GM18505 (cell line): ENCODE measurements around the gene TMEM187.

Experiments used
- ATAC-seq: cut with Tn5 transposase; IDR thresholded peaks from one replicate; pipeline ENCODE4 v1.9.1; 2021; ENCODE audit not compliant: unreplicated experiment
- POLR2A ChIP-seq: IDR thresholded peaks from 4 replicates; pipeline ENCODE4 v1.6.1; 2011; ENCODE audit warnings: borderline replicate concordance; ENCODE audit not compliant: insufficient read depth, insufficient read length; ENCODE audit errors: extremely low read depth

TMEM187 gene

DNA sequence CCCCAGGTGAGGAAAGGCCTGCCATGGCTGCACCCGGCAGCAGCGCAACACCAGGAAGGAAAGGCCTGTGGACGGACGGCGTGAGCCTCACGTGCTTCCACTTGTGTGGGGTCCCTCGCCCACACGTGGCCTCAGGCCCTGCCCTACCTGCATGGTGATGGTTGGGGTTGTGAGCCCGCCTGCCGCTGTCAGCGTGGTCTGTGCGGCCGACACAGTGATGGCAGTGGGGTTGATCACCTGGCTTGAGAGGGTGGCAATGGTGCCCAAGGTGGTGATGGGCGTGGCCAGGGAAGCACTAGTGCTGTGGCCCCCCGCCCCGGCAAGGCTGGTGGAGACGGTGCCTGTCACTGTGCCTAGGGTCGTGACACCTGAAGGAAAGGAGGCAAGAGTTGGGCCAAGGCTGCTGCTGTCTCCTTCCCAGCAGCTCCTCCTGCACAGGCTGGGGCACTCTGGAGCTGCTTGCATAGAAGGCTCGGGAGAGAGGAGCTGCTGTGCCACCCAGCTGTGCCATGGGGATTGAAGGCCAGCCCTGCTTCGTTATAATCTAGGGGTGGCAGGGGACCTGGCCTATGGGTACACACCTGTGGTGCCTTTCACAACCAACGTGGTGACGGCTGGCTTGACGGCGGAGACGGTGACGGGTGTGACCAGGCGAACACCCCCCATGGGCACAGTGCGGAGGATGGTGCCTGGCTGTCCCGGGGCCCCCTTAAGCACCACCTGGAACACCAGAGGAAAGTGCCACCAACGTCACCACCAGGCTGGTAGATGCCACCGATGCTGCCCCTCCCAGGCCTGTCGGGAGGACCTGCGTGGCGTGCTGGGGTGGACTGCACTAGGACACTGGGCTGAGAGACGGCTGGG lies 16.3 kb upstream of the TMEM187 start:
- no peak for TF ChIP-seq POLR2A
- no peak for ATAC-seq

DNA sequence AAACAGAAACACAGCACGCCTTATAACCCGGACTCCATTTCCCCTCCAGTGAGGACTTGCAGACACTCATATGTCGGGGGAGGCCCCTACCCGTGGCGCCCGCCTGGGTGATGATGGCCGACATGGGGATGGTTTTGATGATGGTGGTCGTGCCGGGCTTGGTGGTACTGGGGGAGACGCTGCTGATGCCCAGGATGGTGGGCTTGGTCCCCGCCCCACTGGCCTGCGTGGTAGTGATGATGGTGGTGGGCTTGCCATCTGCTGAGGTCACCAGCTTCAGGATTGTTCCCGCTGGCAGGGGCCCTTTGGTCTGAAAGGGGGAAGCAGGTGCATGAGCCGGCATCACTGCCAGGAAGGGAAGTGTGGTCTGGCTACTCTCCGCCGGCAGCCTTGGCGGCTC lies 15.3 kb upstream of the TMEM187 start:
- ATAC-seq, result no peak
- TF ChIP-seq POLR2A, result no peak

- no peak for ATAC-seq
Measured at GRCh38 chrX:153958605-153959004, 13.9 kb upstream of the TMEM187 start.

DNA sequence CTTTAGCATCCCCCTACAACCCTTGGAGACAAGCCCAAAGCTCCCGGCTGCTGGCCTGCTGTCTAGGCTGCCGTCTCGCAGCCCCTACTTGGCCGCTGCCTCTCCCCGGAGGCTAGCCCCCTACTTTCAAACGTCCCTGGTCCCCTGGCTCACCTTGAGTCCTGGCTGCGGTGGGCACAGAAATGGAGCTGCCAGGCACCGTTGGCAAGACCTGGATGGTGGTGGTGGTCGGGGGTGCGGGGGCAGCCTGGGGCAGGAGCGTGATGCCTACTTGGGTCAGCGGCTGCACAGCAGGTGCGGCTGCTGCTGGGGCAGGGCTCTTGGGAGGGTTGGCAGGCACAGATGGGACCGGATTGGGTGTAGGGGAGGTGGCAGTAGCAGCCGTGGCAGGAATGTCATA lies 12.9 kb upstream of the TMEM187 start:
- ATAC-seq, result no peak
- TF ChIP-seq POLR2A, result no peak

More at GRCh38 chrX:153958605-153959004, 13.9 kb upstream of the TMEM187 start:
- no peak for TF ChIP-seq POLR2A

GRCh38 chrX:153960077-153960476 lies 12.5 kb upstream of the TMEM187 start:
- no peak for ATAC-seq
- TF ChIP-seq POLR2A, result no peak

GRCh38 chrX:153960786-153961185 lies 11.8 kb upstream of the TMEM187 start:
- no peak for TF ChIP-seq POLR2A
- no peak for ATAC-seq

- TF ChIP-seq POLR2A, result no peak
- no peak for ATAC-seq
Measured at GRCh38 chrX:153961292-153961691, 11.3 kb upstream of the TMEM187 start.

DNA sequence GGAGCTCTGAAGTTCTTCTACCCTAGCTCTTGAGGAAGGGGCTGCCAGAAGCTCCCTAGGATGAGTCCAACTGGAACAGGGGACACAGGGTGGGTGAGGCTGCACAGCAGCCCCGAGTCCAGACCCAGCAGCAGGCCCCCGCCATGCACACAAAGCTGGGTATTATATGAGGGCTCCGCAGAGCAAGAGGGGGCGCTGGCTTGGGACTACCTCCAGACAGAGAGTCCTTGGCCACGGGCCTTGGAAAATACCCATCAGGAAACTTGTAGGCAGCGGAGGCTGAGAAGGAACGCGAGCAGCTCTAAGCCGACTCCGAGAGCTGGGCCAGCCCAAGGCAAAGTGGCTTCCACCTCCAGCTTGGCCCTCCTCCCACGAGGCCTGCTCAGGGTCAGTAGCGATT lies 9.0 kb upstream of the TMEM187 start:
- ATAC-seq, result no peak
- no peak for TF ChIP-seq POLR2A

GRCh38 chrX:153964105-153964504 lies 8.4 kb upstream of the TMEM187 start:
- TF ChIP-seq POLR2A, result no peak
- no peak for ATAC-seq

DNA sequence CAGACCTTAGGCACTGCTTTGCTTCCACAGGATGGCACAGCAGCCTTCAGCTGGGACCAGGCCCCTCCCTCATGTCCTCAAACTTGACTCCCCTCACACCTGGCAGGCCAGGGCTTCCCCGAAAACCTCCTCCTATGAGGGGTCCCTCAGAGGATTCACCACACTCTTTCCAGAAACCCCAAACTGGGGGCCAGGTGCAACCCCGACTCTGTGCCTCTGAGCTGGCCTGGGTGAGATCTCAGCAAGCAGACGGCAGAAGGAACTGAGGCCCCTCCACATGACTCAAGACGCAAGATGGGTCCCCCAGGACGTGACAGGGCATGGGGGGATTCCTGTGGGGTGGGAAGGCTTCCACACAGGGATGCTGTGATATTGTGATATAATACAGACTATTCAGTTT lies 7.1 kb upstream of the TMEM187 start:
- no peak for ATAC-seq
- no peak for TF ChIP-seq POLR2A

GRCh38 chrX:153966283-153966688 lies 6.3 kb upstream of the TMEM187 start:
- TF ChIP-seq POLR2A, result no peak
- no peak for ATAC-seq

DNA sequence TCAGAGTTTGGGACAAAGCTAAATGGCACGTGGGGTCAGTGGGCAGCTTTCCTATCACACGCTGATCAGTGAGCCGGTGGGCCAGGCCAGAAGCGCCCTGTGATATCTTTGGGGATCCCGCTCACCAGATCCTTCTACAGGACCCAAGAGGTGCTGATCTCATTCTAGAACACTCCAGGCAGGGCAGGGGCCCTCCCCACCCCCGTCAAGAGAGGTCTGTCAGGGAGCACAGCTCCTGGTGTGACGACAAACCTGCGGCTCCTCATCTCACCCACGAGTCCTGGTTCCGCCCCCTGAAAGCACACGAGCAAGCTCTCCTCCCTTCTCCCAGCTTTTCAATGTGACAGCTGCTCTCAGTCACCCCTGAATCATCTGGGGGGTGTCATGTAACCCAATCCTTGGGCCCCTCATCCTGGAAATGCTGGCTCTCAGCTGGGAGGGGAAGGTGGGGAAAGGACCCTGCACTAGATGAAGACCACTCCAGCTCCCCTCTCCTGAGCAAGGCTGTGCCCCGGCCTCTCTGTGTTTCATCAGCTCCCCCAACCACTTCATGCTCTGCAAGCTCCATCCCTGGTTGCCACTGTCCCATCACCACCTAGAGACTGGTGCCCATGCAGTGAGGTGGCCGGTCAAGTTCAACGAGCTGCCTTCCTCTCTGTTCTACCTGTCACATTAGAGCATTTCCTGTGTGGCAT lies 5.6 kb upstream of the TMEM187 start:
- no peak for ATAC-seq
- no peak for TF ChIP-seq POLR2A

GRCh38 chrX:153967536-153968224 lies 4.9 kb upstream of the TMEM187 start:
- TF ChIP-seq POLR2A, result no peak
- ATAC-seq, result no peak
